HG03139 (cell line): Measurements from ENCODE around the gene MMP2.

ENCODE experiments used
- ATAC-seq: cut with Tn5 transposase; IDR thresholded peaks from one replicate; pipeline ENCODE4 v1.9.1; 2021; ENCODE audit not compliant: unreplicated experiment

MMP2 gene

GRCh38 chr16:55478827-55479429, at the start of gene MMP2:
Gene MMP2 (plus strand): TSS chr16:55479198. CDS start chr16:55479480, 282 bp downstream.
- no peak for ATAC-seq

DNA sequence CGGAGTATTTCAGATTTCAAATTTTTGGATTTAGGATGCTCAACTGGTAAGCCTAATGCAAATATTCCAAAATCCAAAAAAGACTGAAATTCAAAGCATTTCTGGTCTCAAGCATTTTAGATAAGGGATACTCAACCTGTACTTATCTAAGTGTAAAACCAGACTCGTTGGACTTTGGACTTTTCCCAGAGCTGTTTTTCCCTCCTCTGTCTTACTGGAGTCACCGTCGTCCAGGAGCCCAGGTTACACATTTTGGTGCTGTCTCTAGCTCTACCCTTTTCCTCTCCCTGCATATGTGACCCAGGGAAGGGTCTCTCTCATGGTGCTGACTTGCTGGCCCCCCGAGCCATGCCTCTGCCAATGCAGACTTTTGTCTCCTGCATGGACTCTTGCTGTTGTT, 46.0 kb upstream of the MMP2 start:
- ATAC-seq = no peak

DNA sequence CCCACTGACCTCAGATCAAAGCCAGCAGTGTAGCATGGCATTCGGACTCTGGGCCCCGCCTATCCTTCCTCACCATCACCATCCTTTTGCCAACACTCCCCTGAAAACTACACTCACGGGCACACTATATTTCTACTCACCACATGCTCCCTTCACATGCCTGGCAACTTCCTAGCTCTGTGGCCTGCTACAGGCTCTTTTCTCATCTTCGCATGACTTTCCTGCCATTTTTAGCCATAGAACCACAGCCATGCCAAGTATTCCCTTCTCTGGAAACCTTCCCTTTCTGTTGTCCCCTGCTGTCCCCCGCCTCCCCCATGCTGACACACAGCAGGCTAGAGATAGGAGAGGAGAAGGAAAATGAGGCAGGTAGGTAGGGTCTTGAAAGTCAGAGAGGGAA, 45.5 kb upstream of the MMP2 start:
- ATAC-seq = no peak

DNA sequence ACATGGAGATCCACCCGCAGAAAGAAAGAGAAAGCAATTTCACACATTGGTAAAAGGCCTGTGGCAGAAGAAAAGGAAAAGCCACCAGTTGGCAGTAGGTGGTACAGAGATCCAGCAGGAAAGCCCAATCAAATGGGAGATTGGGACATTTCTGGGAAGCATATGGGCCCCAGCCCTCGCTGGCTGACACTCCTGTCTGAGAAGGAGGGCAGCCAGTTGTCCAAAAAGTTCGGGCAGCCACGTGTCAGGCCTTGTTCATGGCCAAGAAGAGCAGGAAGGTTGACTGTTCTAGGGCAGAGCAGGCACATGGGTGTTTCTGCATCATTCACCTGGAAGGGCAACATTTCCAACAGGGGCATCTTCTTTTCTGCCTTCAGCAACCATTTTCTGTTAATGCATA, 45.0 kb upstream of the MMP2 start:
- no peak for ATAC-seq

DNA sequence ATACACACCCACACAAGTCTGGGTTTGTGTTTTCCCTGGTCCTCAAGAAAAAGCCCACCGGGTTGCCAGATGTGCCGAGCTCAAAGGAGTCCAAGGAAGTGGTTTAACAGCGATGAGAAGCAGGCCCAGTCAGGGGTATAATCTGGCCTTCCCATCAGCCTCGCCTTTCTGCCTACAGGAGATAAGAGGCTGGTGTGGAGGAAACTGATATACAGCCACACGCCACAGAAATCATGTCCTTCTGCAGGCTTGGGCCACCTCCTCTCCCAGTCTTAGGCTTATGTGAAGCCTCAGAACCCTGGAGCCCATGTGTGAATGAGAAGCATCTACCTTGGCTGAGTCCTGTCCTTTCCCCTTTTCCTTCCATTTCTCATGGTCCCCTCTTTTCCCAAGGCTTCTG, 43.6 kb upstream of the MMP2 start:
- ATAC-seq = no peak

- ATAC-seq = no peak
These were observed 42.4 kb upstream of the MMP2 start for GRCh38 chr16:55436587-55436986.

DNA sequence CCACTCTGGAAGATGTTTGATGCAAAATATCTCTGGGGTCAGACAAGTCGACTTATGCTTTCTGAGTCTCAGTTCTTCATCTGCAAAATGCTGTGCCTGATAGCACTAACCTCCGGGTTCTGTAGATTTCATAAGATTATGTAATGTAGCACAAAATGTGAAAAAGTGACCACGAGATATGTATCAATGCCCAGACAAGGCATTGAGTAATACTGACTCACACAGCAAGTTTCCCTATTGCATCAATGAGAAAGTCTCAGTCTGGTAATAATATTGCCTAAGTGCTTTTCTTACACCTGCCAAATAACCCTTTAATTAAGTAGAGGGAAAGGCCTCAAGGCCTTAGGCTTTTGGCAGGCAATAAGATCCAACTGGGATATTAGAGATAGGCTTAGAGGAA, 41.4 kb upstream of the MMP2 start:
- no peak for ATAC-seq

GRCh38 chr16:55438281-55438680, 40.7 kb upstream of the MMP2 start:
- ATAC-seq = no peak

GRCh38 chr16:55439101-55439690, 39.8 kb upstream of the MMP2 start:
- no peak for ATAC-seq

DNA sequence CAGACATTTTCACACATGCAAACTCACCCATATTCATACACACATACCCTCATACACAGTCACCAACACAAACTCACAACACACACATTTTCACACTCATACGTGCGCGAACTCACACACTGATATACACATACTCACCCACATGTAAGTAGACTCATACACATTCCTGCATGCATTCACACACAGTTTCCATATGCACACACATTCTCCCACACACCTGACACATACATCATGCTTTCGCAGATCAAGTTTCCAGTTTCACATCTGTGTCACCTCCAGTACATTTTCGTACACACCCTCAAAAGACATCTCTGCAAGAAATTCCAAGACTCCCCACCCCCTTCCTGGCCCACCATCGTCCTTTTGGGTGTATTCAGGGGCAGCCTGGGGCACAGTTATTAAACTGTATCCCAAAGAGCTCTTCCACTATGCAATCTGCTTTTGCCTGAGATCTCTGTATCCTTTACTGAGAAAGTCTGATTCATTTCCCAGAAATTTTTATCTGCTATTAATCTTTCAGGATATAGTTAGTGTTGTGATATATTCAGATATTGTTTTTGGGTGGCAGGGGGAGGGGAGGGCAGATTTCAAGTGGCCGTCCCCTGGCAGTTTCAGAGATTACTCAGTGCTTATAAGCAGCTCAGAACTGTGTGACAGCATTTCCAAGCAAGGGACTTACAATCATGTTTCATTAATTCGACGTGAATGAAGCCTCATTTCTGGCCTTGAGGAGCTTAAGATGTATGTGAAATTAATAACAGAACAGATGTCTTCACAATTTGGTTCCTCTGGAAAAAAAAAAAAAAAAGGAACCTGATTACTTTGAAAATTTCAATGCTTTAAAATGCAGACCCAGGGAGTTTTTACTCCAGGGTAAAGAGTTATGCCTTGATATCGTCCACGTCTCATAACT, 35.3 kb upstream of the MMP2 start:
- no peak for ATAC-seq

- ATAC-seq = no peak
These were observed 34.1 kb upstream of the MMP2 start for GRCh38 chr16:55444754-55445485.

DNA sequence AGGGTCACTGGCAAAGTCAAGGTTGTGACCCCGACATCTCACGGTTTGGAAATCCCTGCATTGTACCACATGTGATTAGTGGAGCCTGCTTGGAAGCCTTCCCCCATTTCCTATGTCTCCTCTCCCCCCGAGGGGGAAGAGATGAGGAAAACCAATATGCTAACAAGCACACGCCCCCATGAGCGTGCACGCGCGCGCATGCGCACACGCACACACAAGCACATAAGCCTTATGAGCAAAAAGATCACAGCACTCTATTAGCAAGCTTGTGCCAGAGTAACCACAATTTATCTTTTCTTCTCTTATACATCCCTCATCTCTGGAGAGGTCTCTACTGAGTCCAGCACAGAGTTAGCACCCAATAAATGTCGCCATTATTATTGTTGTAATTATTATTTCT, 31.8 kb upstream of the MMP2 start:
- no peak for ATAC-seq

GRCh38 chr16:55452996-55453395, 26.0 kb upstream of the MMP2 start:
- ATAC-seq = no peak

- no peak for ATAC-seq
These were observed 25.1 kb upstream of the MMP2 start for GRCh38 chr16:55453909-55454308.

- no peak for ATAC-seq
These were observed 24.1 kb upstream of the MMP2 start for GRCh38 chr16:55454861-55455260.

- no peak for ATAC-seq
These were observed 16.8 kb upstream of the MMP2 start for GRCh38 chr16:55462241-55462640.

GRCh38 chr16:55464375-55464774, 14.6 kb upstream of the MMP2 start:
- no peak for ATAC-seq

- peak; percentile 95 for ATAC-seq
These were observed 13.7 kb upstream of the MMP2 start for GRCh38 chr16:55465077-55465896.

GRCh38 chr16:55466209-55466608, 12.8 kb upstream of the MMP2 start:
- no peak for ATAC-seq

DNA sequence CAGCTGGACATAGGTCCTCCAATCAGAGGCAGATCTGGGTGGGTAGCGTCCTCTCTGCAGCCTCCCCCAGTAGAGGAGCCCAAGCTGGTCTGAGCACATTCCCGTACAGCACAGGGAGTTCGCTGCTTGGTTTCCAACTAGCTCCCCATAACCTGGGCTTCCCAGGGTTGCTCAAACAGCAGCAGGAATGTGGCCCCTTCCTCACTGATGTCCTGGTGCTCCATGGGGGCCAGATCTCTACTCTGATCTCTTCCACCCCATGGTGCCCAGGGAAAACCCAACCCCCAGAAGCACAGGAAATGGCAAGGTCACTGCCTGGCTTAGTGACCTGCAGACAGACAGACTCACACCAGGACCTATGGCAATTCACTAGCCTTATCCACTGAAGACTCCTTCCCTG, 11.1 kb upstream of the MMP2 start:
- ATAC-seq = no peak
